PC-9 (cell line): ENCODE measurements around the gene TOR1A.

Experiments used
- EZH2 ChIP-seq: fragments of 200-600 bp; sonication (generic); IDR thresholded peaks from 2 replicates; pipeline ENCODE4 v1.8.0; 2017; ENCODE audit warnings: antibody characterized with exemption, low read depth
- TF ChIP-seq, protein P1 (sequence below): fragments of 200-600 bp; sonication (generic); conservative IDR thresholded peaks from 2 replicates; pipeline ENCODE4 v1.6.1; 2017; ENCODE audit warnings: mixed run types, antibody characterized with exemption, mild to moderate bottlenecking, moderate library complexity

GRCh38 chr9:129868872-129869486 is 45.0 kb upstream of the TOR1A start:
- TF ChIP-seq, protein P1, sequence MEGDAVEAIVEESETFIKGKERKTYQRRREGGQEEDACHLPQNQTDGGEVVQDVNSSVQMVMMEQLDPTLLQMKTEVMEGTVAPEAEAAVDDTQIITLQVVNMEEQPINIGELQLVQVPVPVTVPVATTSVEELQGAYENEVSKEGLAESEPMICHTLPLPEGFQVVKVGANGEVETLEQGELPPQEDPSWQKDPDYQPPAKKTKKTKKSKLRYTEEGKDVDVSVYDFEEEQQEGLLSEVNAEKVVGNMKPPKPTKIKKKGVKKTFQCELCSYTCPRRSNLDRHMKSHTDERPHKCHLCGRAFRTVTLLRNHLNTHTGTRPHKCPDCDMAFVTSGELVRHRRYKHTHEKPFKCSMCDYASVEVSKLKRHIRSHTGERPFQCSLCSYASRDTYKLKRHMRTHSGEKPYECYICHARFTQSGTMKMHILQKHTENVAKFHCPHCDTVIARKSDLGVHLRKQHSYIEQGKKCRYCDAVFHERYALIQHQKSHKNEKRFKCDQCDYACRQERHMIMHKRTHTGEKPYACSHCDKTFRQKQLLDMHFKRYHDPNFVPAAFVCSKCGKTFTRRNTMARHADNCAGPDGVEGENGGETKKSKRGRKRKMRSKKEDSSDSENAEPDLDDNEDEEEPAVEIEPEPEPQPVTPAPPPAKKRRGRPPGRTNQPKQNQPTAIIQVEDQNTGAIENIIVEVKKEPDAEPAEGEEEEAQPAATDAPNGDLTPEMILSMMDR, result no peak
- no peak for TF ChIP-seq EZH2
